Activated CD8-positive, alpha-beta memory T cell treated with anti-CD3 and anti-CD28 coated beads for 1 hour (primary cell): ENCODE results near the gene LCA5L.
A peak's percentile ranks its signal among the peaks of the same experiment; 100 is the strongest.

Experiments used
- DNase-seq, 2 donors: peaks; one replicate each; pipeline ENCODE4 v3.0.0-alpha.2; 2020; ENCODE audit warnings: low read depth in 1 of 2; ENCODE audit errors: extremely low read depth in 1 of 2

Gene LCA5L

GRCh38 chr21:39445321-39446269 lies at the start of gene LCA5L:
Gene LCA5L, minus strand, starts transcription at chr21:39445778. Its CDS starts 17,285 bp downstream, at chr21:39428493.
- DNase-seq: peak; percentile 63 to 86

DNA sequence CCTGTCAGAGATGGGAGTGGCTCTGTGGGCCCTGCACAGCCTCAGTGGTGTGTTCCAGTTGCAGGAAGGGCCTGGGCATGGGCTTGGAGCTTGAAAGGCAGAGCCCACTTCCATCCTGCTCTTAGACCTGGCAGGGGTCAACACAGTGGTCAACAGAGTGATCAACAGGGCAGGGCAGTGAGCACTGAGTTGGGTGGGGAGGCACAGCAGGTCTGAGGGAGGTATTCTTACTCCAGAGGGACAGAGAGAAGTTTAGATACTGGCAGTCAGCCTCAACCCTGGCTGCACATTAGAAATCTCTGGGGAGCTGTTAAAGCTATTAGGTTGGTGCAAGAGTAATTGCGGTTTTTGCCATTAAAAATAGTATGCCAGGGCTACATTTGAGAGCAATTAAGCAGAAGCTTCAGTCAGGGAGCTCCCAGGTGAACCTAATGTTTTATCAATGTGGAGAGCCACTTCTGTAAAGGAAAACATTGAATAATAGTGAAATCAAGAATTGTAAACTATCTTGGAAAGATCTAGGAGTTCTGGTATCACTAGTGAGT lies 43.9 kb upstream of the LCA5L start:
- no peak for DNase-seq

GRCh38 chr21:39484711-39485276 lies 39.2 kb upstream of the LCA5L start:
- no peak for DNase-seq

- no peak for DNase-seq
Observed at GRCh38 chr21:39483917-39484316, 38.3 kb upstream of the LCA5L start.

GRCh38 chr21:39481886-39482285 lies 36.3 kb upstream of the LCA5L start:
- no peak for DNase-seq

DNA sequence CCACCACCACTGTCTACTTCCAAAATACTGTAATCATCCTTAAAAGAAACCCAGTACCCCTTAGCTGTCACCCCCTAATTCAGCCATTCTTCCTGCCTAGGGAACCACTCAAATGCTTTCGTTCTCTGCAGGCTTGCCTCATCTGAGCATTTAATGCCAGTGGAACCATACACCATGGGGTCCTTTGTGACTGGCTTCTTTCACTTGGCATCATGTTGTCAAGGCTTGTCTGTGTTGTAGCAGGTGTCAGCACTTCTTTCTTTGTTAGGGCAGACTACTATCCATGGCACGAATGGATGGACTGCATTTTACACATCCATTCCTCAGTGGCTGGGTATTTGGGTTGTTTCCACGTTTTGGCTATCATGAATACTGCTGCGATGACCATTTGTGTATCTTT lies 34.7 kb upstream of the LCA5L start:
- no peak for DNase-seq

GRCh38 chr21:39479814-39480182 lies 34.2 kb upstream of the LCA5L start:
- DNase-seq: no peak

GRCh38 chr21:39479164-39479813 lies 33.7 kb upstream of the LCA5L start:
- no peak for DNase-seq

DNA sequence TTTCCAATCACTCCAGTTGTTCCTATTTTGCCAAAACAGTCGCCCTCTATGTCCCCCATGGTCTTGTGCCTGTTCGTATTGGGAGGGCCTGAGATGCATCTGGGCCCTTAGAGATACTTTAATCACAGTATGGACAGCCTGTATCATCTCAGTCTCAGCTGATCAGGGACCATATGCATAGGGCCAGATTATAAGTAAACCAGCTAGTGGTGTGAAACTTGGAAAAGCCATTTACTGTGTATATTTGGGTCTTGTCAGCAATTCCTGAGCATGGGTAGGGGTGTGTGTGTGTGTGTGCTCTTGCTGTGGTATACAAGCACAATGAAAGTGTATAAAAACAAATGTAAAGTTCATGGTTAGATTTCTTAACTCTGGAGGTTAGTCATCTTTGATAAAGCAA lies 29.0 kb upstream of the LCA5L start:
- DNase-seq: no peak

DNA sequence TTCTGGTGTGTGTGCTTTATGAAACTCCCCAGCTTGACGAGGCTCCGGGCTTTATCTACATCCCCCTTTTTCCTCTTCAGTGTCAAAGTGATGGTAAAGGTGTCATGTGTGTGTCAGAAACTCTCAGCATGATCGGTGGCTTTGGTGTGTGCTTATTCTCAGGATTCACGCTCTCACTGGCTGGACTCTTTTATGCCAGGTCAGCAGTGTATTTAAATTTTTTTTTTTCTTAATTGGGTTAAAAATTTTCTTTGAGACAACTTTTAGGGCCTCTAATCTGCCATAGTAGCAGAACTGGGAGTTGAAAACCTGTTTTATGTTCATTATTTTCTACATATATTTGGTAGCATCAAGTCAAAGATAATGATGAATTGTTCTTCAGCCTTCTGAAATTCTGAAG lies 27.2 kb upstream of the LCA5L start:
- no peak for DNase-seq

DNA sequence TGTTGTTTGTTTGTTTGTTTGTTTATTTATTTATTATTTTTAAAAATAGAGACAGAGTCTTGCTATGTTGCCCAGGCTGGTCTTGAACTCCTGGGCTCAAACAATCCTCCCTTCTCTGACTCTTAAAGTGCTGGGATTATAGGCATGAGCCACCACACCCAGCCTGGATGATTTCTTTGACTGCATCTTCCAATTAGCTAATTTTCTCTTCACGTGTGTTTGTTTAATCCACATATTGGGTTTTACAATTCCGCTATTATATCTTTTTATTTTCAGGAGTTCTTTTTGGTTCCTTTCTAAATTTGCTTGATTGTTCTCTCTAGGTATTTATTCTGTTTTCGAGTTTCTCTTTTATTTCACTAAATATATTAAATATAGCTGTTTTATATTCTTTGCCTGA lies 26.0 kb upstream of the LCA5L start:
- no peak for DNase-seq

- DNase-seq: no peak
Observed at GRCh38 chr21:39468559-39468958, 23.0 kb upstream of the LCA5L start.

DNA sequence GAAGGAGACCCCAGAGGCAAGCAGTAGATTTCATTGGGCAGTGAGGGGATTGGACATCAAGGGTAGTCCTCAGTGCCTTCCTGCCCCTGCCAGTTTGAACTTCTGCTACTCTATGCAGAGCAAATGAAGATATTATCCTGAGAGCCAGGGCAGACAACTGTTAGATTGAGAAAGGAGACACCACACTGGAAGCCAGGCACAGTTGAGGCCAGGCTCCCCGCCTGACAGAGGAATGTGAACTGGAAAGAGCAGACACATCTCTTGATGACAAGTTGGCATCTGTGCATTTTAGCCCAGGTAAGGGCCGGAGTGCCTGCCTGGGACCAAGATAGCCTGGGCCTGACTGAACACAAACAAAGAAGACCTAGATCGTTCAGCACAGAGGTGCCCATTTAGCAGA lies 22.2 kb upstream of the LCA5L start:
- DNase-seq: no peak

DNA sequence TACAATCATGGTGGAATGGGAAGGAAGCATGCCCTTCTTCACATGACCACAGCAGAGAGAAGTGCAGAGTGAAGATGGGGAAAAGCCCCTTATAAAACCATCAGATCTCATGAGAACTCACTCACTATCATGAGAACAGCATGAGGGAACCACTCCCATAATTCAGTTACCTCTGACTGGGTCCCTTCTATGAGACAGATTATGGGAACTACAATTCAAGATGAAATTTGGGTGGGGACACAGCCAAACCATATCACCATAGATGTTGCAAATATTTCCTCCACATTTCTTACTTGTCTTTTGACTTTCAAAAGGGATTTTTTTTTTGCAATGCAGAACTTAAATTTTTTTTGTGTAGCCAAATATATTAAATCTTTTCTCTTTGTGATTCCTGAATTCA lies 21.0 kb upstream of the LCA5L start:
- no peak for DNase-seq

DNA sequence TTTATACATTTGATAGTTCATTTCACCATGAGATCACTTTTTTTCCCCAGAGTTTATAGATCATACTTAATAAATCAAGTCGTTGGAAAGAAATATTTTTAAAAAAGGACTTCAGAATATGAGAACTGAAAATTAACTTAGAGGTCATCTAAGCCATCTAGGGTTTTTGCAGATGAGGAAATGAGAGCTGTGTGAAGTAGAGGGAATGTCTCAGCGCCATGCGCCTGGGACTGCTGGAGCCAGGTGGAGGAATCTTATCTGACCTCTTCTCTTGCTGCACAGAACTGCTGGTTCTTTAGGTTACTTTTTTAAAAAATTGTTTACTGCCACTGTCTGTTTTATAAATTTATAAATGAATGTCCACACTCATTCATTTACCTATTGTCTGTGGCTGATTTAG lies 17.7 kb upstream of the LCA5L start:
- no peak for DNase-seq

DNA sequence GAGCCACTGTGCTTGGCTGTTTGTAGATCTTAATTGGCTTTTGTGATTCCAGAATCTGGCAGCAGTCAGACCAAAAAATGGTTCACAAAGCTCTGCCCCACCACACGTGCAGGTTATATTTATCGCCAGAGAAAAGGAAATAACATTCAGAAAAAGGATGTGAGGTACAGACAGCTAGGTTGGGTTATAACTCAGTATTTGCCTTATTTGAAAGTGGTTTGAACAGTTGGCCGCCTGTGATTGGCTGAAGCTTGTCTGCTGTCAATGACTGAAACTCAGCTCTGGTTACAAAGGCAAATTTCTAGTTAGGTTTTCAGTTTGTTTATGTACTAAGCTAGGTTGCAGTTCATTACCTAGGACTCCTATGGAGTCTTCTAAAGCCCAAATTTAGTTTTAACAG lies 15.8 kb upstream of the LCA5L start:
- no peak for DNase-seq

DNA sequence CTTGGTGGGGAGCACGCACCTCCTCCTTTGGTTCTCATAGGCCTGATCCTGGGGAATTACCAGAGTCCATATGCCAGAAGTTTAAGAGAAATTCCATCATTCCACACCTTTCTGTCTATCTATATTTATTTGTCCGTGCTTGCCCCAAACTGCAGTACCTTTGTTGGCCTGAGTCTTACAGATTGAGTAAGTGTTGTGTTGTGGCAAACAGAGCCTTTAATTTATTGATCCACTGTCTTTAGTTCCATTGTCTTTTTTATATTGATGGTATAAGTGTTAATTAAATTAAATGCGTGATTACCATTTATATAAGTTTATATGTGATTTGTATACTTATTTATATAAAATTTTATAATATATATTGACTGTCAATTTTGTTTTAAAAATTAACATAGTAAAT lies 11.1 kb upstream of the LCA5L start:
- DNase-seq: no peak

DNA sequence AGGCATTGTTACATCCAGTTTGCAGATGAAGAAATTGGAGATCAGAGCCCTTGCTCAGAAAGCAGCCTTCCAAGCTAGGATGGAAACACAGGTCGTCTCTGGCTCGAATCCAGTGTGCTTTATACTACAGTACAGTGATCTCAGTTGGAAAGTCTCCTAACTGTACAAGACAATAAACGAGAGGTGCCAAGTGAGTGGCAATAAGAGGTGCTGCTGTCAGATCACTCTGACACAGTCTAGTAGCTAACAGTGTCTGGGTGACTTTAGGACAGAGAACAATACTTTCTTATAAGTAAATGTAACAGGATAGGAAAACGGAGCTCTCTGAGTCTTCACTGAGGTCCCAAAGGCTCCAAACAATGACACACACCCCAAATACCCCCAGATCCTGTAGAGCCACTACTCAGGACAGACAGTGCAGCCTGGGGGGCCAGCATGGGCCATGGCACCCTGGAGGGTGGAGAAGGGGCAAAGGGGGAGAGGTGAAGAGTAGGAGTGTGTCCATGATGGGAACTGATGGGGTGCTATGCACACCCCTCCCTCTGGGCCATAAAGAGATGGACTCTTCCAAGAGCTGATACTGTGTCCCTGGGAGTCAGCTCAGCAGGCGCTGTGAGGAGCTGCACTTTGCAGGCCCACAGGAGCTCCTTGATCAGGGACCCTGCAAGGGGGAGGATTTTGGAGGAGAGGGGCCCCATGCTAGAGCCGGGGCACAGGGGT lies 9.5 kb upstream of the LCA5L start:
- no peak for DNase-seq

GRCh38 chr21:39453571-39454179 lies 8.1 kb upstream of the LCA5L start:
- DNase-seq: no peak

GRCh38 chr21:39452970-39453342 lies 7.4 kb upstream of the LCA5L start:
- DNase-seq: no peak
